Umbilical cord (tissue), 2 donors: Measurements from ENCODE around the gene CRY2. TPM values are rescaled to one million over a fixed set of nuclear protein-coding genes. Genes with fewer than 3 reads are reported as not detected.
"Not testable (repeated sequence)": the region's sequence is repeated elsewhere in the genome, so short reads cannot be mapped to it uniquely, and the experiment has no call there.

Source experiments
- DNase-seq: peaks from one replicate; pipeline ENCODE4 v3.0.0-alpha.2; 2015; ENCODE audit warnings: low spot score
- total RNA-seq: library from RNA; depleted of rRNA; stranded (reverse); fragments of >200 nt; gene quantifications from one replicate; pipeline ENCODE4 v1.2.3, GENCODE V29; 2014; ENCODE audit warnings: low replicate concordance; ENCODE audit not compliant: insufficient read depth

CRY2 gene
- total RNA-seq, 1 donor from 2014 or later, result 23.4 TPM

DNA sequence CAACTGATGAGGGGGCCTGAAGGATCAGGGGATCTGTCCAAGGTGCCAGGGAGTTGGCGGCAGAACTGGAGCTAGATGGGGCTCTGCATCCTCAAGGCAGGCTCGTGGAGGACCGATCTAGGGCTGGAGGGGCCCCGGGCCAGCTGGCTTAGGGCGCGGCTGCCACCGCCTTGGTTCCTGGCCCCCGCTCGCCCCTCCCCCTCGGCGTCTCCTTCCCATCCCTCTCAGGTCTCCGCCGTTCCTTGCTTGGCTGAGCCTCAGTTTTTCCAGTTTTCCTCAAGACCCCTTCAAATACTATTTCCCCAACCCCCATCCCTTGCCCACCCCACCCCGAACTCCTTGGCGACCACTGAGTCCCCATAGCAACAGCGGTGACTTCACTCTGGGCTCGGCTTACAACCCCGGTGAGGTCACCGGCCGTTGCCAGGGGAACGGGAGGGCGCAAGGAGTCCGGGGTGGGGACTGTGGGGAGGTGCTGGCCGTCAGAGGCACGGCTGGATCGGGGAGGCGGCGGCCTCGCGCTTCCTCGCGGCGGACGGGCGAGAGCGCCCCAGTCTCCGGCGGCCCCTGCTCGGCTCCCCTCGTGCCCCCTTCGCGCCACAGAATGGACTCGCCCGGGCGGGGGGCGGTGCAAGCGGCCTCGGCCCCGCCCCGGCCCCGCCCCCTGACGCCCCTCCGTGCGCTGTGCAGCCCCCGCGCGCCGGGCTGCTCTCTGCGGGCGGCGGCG lies 52.3 kb downstream of the CRY2 start:
- peak; percentile 90 for DNase-seq

- DNase-seq, result not testable (repeated sequence)
These were observed 53.0 kb downstream of the CRY2 start for GRCh38 chr11:45900175-45900800.

DNA sequence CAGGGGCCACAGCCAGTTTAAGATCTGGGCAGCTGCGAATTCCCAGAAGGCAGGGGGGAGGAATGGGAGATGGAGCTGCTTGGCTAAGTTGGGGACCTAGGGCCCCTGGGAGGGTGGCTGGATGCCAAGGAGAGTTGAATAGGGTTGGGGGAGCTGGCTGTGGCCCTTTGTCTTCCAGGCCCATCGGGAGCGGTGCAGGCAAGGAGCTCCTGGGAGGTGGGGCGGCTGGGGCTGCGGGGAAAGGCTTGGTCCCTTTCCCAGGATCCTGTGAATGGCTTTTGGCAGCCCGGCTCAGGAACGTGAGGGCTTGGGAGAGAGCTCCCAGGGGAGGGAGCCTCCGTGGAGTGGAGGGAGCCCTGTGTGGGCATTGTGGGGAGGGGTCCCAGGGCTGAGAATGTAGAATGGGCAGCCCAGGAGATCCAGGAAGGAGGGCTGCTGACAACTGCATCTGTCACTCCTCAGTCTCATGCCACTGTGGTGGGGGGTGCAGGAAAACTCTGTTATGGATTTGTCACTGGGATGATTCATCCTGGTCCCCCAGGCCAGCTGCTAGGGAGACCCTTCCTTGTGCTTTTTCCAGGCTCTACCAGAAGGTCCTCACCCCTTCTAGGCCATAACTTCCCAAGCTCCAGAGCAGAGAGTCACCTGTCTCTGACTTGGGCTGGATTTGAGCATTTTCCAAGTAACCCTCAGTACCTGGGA lies 53.8 kb downstream of the CRY2 start:
- no peak for DNase-seq

- DNase-seq, result no peak
These were observed 54.4 kb downstream of the CRY2 start for GRCh38 chr11:45901626-45902025.

GRCh38 chr11:45902452-45903380 lies 55.4 kb downstream of the CRY2 start:
- DNase-seq, result no peak

- DNase-seq, result no peak
These were observed 57.1 kb downstream of the CRY2 start for GRCh38 chr11:45904309-45904915.

GRCh38 chr11:45905095-45905494 lies 57.8 kb downstream of the CRY2 start:
- DNase-seq, result no peak

DNA sequence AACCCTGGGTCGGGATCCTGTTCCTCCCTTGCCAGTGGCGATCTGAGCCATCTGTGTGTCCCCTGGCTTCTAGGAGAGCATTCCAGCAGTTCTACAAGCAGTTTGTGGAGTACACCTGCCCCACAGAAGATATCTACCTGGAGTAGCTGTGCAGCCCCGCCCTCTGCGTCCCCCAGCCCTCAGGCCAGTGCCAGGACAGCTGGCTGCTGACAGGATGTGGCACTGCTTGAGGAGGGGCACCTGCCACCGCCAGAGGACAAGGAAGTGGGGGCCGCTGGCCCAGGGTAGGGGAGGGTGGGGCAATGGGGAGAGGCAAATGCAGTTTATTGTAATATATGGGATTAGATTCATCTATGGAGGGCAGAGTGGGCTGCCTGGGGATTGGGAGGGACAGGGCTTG lies 58.3 kb downstream of the CRY2 start:
- DNase-seq, result not testable (repeated sequence)

GRCh38 chr11:45906096-45906682 lies 58.9 kb downstream of the CRY2 start:
- DNase-seq, result no peak

GRCh38 chr11:45906965-45907611 lies 59.8 kb downstream of the CRY2 start, which contains the start of gene FREY1:
Gene FREY1 (minus strand): TSS chr11:45907271. CDS start chr11:45907245, 26 bp downstream.
- no peak for DNase-seq

DNA sequence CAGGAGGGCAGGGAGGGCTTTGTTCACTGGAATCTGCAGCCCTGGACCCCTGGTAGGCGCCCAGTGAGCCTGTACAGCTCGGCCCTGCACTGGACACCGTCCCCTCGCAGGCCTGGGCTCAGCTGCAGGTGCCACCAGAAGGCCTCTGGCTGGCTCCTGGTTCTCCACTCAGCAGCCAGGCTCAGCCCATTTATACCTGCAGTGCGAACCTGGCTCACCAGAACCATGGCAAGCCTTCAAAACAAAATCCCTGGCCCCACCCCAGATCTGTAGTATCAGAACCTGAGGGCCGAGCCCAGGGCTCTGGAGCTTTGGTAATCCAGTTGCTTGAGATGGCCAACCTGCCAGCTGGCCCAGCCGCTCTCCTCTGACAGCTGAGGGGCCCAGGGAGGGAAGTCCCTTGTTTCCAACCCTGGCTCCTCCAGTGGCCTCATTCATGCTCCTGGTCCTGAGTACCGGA lies 60.7 kb downstream of the CRY2 start:
- no peak for DNase-seq

GRCh38 chr11:45909594-45910475 lies 62.6 kb downstream of the CRY2 start:
- DNase-seq, result no peak

DNA sequence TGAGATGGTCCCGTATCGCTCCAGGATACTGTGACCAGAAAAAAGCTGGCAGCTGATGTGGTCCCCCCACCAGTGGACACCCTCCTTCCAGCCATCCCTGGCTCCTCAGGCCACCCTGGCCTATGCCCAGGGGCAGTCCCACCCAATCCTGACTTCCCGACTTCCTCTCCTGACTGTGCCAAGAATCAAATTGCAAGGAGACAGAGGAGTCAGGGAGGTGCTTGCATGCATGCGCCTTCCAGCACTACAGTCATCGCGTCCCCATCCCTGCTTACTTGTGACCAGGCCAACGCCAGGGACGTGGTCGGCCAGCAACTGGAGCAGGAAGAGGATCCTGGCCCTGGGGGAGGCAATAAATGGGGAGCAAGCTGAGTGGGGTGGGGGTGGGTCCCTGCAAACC lies 63.3 kb downstream of the CRY2 start:
- DNase-seq, result no peak

DNA sequence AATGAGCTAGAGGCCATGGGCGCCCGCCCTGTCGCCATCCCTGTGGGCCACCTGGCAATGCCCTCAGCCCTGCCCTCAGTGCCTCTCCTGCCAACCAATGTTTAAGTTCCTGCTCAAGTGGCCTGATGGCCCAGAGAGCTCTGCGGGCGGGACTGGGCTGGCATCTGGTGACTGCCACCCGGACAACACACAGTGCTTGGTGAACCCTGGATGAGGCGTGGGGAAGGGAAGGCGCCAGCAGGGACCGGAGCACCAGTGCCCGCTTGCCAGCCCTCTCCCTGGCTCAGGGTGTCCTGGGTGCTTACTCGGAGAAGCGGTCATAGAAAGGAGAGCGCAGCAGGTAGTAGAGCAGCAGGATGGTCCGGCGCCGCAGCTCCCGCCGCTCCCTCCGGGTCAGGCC lies 66.2 kb downstream of the CRY2 start:
- no peak for DNase-seq

- DNase-seq, result no peak
These were observed 66.8 kb downstream of the CRY2 start for GRCh38 chr11:45913942-45914635.

DNA sequence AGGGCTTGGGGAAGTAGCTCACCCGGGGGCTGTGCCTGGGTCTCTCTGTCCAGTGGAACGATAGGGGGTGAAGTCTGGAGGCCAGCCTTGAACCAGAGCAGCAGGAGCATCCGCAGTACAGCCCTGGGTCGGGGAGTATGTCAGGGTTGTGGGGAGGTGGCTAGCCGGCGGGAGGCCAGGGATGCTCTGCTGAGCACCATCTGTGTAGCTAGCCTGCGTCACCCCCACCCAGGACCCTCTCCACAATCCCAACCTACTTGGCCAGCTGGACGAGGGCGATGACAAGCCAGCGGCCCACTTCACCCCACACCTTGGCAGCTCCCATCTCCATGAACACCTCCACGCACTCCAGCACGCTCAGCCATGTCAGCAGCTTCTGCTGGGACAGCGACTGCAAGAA lies 68.2 kb downstream of the CRY2 start:
- no peak for DNase-seq

DNA sequence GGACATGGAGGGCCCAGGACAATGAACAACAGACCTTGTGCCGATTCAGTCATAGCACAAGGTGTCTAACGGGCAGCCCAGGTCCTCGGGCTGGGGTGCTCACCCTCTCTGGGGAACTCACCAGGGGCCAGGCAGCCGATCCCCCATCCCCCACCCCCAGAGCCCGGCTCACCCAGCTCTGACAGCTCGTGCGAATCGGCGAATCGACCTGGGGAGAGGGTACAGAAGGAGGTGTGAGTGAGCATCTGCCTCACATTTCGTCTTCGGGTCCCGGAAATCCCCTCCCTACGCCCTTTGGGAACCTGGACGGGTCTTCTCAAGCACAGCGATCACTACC lies 70.0 kb downstream of the CRY2 start:
- DNase-seq, result no peak

DNA sequence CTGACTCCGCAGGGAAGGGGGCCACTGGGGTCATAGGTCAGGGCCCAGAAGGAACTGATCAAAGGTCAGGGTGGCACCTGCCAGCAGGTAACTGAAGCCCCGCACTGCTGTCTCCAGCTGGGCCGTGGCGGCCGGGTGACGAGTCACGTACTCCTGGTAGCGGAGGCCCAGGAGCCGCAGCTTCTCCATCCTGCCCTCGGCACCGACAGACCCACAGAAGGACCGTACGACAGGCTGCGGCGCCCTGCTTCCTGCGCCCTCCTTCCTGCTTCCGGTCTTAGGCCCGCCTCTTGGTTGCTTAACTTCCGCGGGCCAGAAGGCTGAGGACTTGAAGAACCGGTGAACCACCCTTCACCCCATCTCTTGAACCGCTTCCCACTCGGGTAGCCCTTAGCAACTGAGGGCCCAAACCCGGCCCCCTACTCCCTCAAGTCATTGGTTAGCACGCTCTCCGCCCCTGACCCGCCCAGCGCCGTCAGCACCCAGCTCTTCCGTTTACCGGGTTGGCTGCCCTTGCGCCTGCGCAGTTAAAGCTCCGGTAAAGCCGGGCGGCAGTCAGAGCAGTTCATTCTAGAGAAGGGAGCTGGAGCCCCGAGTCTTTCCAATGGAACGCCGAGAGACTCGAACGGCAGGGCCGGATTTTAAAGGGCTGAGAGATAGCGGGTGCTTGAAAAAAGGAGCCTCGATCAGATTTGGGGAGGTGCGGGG lies 70.5 kb downstream of the CRY2 start, which contains the start of gene PEX16:
PEX16 (minus strand) TSS at position 255 of the 708 bp plus-strand sequence; CDS start at position 189, 66 bp downstream.
- DNase-seq, result peak; percentile 100
